Measurements from ENCODE around the gene ABCB10. TPM values are rescaled to one million over a fixed set of nuclear protein-coding genes. Genes with fewer than 3 reads are reported as not detected.
"Not testable (repeated sequence)": the region's sequence is repeated elsewhere in the genome, so short reads cannot be mapped to it uniquely, and the experiment has no call there.

ABCB10 gene
- total and polyA plus RNA-seq, 9 donors = 5.6 to 15.4 (median 10.1) TPM

GRCh38 chr1:229480495-229480894 is 78.0 kb downstream of the ABCB10 start:
- Histone ChIP-seq H3K4me3 (no peak overlapping the region), H3K36me3 (no peaks in the 10 kb centered on the region), H3K9me3 (no peaks in the 10 kb centered on the region), H3K4me1 (ENCODE audit: insufficient read depth) (no peaks in the 10 kb centered on the region), H3K27me3 (no peaks in the 10 kb centered on the region), H3K27ac (no peak overlapping the region)
- intact Hi-C loops (cut with DNase I) = loop anchor here (2.0 to 10.0 kb wide), 4 partner anchors 222 to 816 kb away; no protein-coding TSS in a partner anchor
- 92 to 95% (median 93%) methylated on average over 7 of the region's 7 CpGs for WGBS, 3 donors
- TF ChIP-seq EP300 (IDR thresholded peaks at IDR 0.05) (no peak), POLR2A (IDR thresholded peaks at IDR 0.05) (no peak)
- TF ChIP-seq, protein P1, sequence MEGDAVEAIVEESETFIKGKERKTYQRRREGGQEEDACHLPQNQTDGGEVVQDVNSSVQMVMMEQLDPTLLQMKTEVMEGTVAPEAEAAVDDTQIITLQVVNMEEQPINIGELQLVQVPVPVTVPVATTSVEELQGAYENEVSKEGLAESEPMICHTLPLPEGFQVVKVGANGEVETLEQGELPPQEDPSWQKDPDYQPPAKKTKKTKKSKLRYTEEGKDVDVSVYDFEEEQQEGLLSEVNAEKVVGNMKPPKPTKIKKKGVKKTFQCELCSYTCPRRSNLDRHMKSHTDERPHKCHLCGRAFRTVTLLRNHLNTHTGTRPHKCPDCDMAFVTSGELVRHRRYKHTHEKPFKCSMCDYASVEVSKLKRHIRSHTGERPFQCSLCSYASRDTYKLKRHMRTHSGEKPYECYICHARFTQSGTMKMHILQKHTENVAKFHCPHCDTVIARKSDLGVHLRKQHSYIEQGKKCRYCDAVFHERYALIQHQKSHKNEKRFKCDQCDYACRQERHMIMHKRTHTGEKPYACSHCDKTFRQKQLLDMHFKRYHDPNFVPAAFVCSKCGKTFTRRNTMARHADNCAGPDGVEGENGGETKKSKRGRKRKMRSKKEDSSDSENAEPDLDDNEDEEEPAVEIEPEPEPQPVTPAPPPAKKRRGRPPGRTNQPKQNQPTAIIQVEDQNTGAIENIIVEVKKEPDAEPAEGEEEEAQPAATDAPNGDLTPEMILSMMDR (IDR thresholded peaks at IDR 0.05) = no peak
- no peak for DNase-seq

GRCh38 chr1:229479660-229480399 is 78.7 kb downstream of the ABCB10 start:
- no peaks in the 10 kb centered on the region for H3K36me3 ChIP-seq
- WGBS, 3 donors = 48 to 52% (median 50%) methylated on average over 10 of the region's 10 CpGs

DNA sequence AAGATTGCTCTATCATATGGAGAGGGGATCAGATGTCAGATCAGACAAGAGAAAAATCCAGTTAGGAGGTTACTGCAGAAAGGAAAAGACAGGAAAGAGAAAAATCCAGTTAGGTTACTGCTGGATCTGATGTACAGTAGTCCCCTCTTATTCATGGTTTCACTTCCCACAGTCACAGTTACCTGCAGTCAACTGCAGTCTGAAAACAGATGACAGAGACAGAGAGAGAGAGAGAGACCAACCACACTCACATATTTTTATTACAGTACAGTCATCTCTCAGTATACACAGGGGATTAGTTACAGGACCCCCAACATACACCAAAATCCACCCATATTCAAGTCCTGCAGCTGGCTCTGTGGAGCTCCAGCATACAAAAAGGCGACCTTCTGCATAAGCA is 79.7 kb downstream of the ABCB10 start:
- Histone ChIP-seq H3K4me3 (no peak overlapping the region), H3K4me1 (ENCODE audit: insufficient read depth) (no peaks in the 10 kb centered on the region), H3K9me3 (no peaks in the 10 kb centered on the region), H3K36me3 (no peaks in the 10 kb centered on the region), H3K27ac (no peak overlapping the region), H3K27me3 (no peaks in the 10 kb centered on the region)
- no peak for TF ChIP-seq POLR2A (IDR thresholded peaks at IDR 0.05)
- TF ChIP-seq EP300 (IDR thresholded peaks at IDR 0.05) = no peak
- TF ChIP-seq, protein P1 (IDR thresholded peaks at IDR 0.05) = no peak
- DNase-seq = no peak
- 91 to 96% (median 95%) methylated on average over 1 of the region's 1 CpG for WGBS, 3 donors
- intact Hi-C loops (cut with DNase I) = no loop called here

More at GRCh38 chr1:229479660-229480399, 78.7 kb downstream of the ABCB10 start:
- H3K4me1 ChIP-seq (ENCODE audit: insufficient read depth) = no peaks in the 10 kb centered on the region
- H3K4me3 ChIP-seq = no peak overlapping the region
- intact Hi-C loops (cut with DNase I) = loop anchor here (2.0 to 10.0 kb wide), 4 partner anchors 221 to 815 kb away; no protein-coding TSS in a partner anchor
- no peaks in the 10 kb centered on the region for H3K27me3 ChIP-seq
- no peak for DNase-seq
- no peak for TF ChIP-seq POLR2A (IDR thresholded peaks at IDR 0.05)
- no peak for TF ChIP-seq EP300 (IDR thresholded peaks at IDR 0.05)
- TF ChIP-seq, protein P1 (IDR thresholded peaks at IDR 0.05) = no peak
- H3K9me3 ChIP-seq = no peaks in the 10 kb centered on the region
- H3K27ac ChIP-seq = no peak overlapping the region

DNA sequence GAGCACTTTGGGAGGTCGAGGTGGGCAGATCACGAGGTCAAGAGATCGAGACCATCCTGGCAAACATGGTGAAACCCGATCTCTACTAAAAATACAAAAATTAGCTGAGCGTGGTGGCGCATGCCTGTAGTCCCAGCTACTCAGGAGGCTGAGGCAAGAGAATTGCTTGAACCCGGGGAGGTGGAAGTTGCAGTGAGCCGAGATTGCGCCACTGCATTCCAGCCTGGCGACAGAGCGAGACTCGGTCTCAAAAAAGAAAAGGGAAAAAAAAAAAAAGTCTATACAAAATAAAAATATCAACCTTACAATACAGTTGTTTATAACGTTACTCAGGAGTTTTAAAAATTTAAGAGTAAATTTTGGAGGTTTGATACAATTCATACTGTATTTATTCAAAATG is 82.6 kb downstream of the ABCB10 start:
- intact Hi-C loops (cut with DNase I); DNase-seq; H3K9me3 ChIP-seq; H3K4me1 ChIP-seq (ENCODE audit: insufficient read depth); H3K36me3 ChIP-seq; H3K27me3 ChIP-seq; H3K4me3 ChIP-seq; H3K27ac ChIP-seq: not testable (repeated sequence)
- WGBS, 3 donors = 92 to 95% (median 93%) methylated on average over 13 of the region's 13 CpGs

- no peak overlapping the region for H3K4me3 ChIP-seq
- H3K4me1 ChIP-seq (ENCODE audit: insufficient read depth) = no peaks in the 10 kb centered on the region
- no peaks in the 10 kb centered on the region for H3K27me3 ChIP-seq
- DNase-seq = no peak
- H3K36me3 ChIP-seq = no peaks in the 10 kb centered on the region
- H3K9me3 ChIP-seq = no peaks in the 10 kb centered on the region
- 91 to 94% (median 92%) methylated on average over 2 of the region's 2 CpGs for WGBS, 3 donors
- intact Hi-C loops (cut with DNase I) = no loop called here
- TF ChIP-seq, protein P1 (IDR thresholded peaks at IDR 0.05) = no peak
- TF ChIP-seq EP300 (IDR thresholded peaks at IDR 0.05) (no peak), POLR2A (IDR thresholded peaks at IDR 0.05) (no peak)
- H3K27ac ChIP-seq = no peak overlapping the region
Observed at GRCh38 chr1:229474509-229474908, 84.0 kb downstream of the ABCB10 start.

Measured in ovary (tissue), 9 donors.